Measurements from ENCODE around the gene LAMB3.

DNA sequence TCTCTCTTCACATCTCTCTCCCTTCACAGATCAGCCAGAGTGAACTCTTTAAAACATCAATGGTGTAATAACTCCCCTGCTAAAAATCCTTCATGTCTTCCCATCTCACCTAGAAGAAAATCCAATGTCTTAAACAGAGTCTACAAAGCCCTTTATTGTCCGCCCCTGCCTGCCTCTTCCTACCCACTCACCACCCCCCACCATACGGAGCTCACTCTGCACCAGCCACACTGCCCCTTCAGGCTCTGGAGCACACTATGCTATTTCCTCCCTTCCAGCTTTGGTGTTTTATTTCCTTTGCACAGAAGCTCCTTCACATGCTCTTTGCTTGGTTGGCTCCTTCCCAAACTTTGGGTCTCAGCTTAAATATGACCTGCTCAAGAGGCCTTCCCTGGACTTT lies 58.5 kb downstream of the LAMB3 start:
- TF ChIP-seq, protein P1, sequence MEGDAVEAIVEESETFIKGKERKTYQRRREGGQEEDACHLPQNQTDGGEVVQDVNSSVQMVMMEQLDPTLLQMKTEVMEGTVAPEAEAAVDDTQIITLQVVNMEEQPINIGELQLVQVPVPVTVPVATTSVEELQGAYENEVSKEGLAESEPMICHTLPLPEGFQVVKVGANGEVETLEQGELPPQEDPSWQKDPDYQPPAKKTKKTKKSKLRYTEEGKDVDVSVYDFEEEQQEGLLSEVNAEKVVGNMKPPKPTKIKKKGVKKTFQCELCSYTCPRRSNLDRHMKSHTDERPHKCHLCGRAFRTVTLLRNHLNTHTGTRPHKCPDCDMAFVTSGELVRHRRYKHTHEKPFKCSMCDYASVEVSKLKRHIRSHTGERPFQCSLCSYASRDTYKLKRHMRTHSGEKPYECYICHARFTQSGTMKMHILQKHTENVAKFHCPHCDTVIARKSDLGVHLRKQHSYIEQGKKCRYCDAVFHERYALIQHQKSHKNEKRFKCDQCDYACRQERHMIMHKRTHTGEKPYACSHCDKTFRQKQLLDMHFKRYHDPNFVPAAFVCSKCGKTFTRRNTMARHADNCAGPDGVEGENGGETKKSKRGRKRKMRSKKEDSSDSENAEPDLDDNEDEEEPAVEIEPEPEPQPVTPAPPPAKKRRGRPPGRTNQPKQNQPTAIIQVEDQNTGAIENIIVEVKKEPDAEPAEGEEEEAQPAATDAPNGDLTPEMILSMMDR (IDR thresholded peaks at IDR 0.05) = no peak
- TF ChIP-seq POLR2A (IDR thresholded peaks at IDR 0.05) = no peak

All from transverse colon (tissue), 3 donors.